ENCODE measurements around the gene OR6N1. TPM values are rescaled to one million over a fixed set of nuclear protein-coding genes. Genes with fewer than 3 reads are reported as not detected.

Gene OR6N1
- total RNA-seq, 1 experiment from 2014 or later = not detected

GRCh38 chr1:158818975-158819431, 47.0 kb upstream of the OR6N1 start:
- H3K36me3 Mint-ChIP-seq (ENCODE audit: insufficient read depth, unreplicated experiment) = no peaks in the 10 kb centered on the region
- H3K4me1 Mint-ChIP-seq (ENCODE audit: insufficient read depth, unreplicated experiment) = no peaks in the 10 kb centered on the region
- peaks cover 64% of the 10 kb centered on the region for H3K27me3 Mint-ChIP-seq (ENCODE audit: insufficient read depth, unreplicated experiment)
- TF ChIP-seq CTCF (IDR thresholded peaks at IDR 0.05; ENCODE audit: unreplicated experiment) = no peak
- H3K4me3 Mint-ChIP-seq (ENCODE audit: unreplicated experiment) = no peak overlapping the region
- intact Hi-C loops (cut with micrococcal nuclease) = no loop called here
- ChIA-PET CTCF (interaction anchor here (0.5 to 1.0 kb wide), 2 partner anchors 23 to 619 kb away, joined by 4 to 6 read pairs; no protein-coding TSS in a partner anchor), POLR2A (interaction anchor here (0.6 kb wide), 1 partner anchor 1106 kb away, joined by 3 read pairs; the partner anchor contains the start of gene TAGLN2)
- H3K27ac Mint-ChIP-seq (ENCODE audit: low read depth, unreplicated experiment) = no peak overlapping the region
- no TSS peak for BruUV-seq (replicated peaks)
- no peaks in the 10 kb centered on the region for H3K9me3 Mint-ChIP-seq (ENCODE audit: unreplicated experiment)
- DNase-seq (ENCODE audit: unreplicated experiment) = no peak

DNA sequence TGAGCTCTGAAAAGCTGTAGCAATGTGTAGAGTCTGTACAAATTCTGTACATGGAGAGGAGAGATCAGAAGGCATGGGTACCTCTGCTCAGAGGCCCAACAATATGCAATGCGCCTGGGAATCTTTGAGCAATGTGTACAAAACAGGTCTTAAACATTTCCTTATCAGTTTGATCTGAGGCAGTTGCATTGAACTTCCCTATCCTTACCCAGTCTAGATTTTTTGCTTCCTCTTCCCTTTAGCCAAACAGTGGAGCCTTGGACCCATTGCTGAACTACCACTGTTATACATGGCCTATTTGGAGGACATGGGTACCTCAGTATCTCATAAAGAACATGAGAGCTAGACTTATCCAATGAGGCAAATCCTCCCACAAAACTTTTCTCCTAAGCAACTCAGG, 46.6 kb upstream of the OR6N1 start:
- no peak overlapping the region for H3K27ac Mint-ChIP-seq (ENCODE audit: low read depth, unreplicated experiment)
- CTCF ChIA-PET = interaction anchor here (0.6 to 1.0 kb wide), 2 partner anchors 24 to 240 kb away, joined by 3 to 4 read pairs; no protein-coding TSS in a partner anchor

DNA sequence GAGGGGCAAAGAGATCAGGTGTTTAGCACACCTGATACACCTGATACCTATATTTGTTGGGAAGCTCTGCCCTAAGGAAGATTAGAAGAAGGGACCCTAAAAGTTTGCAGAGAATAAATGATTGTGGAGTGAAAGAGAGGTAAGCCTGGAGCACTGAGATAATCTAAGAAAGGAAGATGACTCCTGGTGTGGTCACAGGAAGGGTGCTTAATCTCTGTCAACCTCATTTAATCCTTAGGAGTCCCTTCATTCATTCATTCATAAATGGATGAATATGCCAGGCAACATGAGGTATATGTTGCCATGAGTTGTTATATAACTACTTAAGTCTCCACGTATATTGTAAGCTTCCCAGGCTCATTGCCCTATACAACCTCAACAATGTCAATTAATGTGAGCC, 43.0 kb upstream of the OR6N1 start:
- intact Hi-C loops (cut with micrococcal nuclease) = no loop called here
- no peaks in the 10 kb centered on the region for H3K4me1 Mint-ChIP-seq (ENCODE audit: insufficient read depth, unreplicated experiment)

More for the DNA sequence above, 46.6 kb upstream of the OR6N1 start:
- Mint-ChIP-seq H3K36me3 (ENCODE audit: insufficient read depth, unreplicated experiment) (no peaks in the 10 kb centered on the region), H3K4me1 (ENCODE audit: insufficient read depth, unreplicated experiment) (no peaks in the 10 kb centered on the region), H3K4me3 (ENCODE audit: unreplicated experiment) (no peak overlapping the region), H3K9me3 (ENCODE audit: unreplicated experiment) (no peaks in the 10 kb centered on the region), H3K27me3 (ENCODE audit: insufficient read depth, unreplicated experiment) (peaks cover 60% of the 10 kb centered on the region)
- intact Hi-C loops (cut with micrococcal nuclease) = no loop called here
- no peak for DNase-seq (ENCODE audit: unreplicated experiment)
- no peak for TF ChIP-seq CTCF (IDR thresholded peaks at IDR 0.05; ENCODE audit: unreplicated experiment)
- POLR2A ChIA-PET = no interaction called here
- no TSS peak for BruUV-seq (replicated peaks)

DNA sequence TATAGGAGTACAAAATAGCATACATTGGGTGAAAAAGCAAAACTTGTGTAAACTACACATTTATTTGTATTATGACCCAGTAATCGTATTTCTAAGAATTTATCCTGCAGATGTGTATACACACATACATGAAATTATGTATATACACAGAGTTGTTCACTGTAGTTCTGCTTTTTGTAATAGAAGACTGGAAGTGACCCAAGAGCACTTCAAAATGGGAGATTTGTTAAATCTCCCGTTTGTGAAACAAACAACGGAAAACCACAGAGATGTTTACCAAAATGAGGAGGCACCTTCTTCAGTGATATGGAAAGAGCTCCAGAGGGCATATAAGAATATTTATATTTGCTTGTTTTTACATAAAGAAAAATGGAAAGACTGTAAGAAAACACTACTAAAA, 41.2 kb upstream of the OR6N1 start:
- no peaks in the 10 kb centered on the region for H3K4me1 Mint-ChIP-seq (ENCODE audit: insufficient read depth, unreplicated experiment)
- no peak for DNase-seq (ENCODE audit: unreplicated experiment)
- no peaks in the 10 kb centered on the region for H3K36me3 Mint-ChIP-seq (ENCODE audit: insufficient read depth, unreplicated experiment)
- H3K9me3 Mint-ChIP-seq (ENCODE audit: unreplicated experiment) = no peaks in the 10 kb centered on the region
- BruUV-seq (replicated peaks) = no TSS peak
- H3K27me3 Mint-ChIP-seq (ENCODE audit: insufficient read depth, unreplicated experiment) = peaks cover 27% of the 10 kb centered on the region
- H3K27ac Mint-ChIP-seq (ENCODE audit: low read depth, unreplicated experiment) = no peak overlapping the region
- no peak for TF ChIP-seq CTCF (IDR thresholded peaks at IDR 0.05; ENCODE audit: unreplicated experiment)
- POLR2A ChIA-PET = no interaction called here
- CTCF ChIA-PET = interaction anchor here (0.6 to 0.7 kb wide), 2 partner anchors 42 to 173 kb away, joined by 3 to 4 read pairs; no protein-coding TSS in a partner anchor
- H3K4me3 Mint-ChIP-seq (ENCODE audit: unreplicated experiment) = no peak overlapping the region
- intact Hi-C loops (cut with micrococcal nuclease) = no loop called here

More for the DNA sequence above, 43.0 kb upstream of the OR6N1 start:
- no TSS peak for BruUV-seq (replicated peaks)
- H3K4me3 Mint-ChIP-seq (ENCODE audit: unreplicated experiment) = no peak overlapping the region
- TF ChIP-seq CTCF (IDR thresholded peaks at IDR 0.05; ENCODE audit: unreplicated experiment) = no peak
- no peak for DNase-seq (ENCODE audit: unreplicated experiment)
- no peaks in the 10 kb centered on the region for H3K9me3 Mint-ChIP-seq (ENCODE audit: unreplicated experiment)
- H3K36me3 Mint-ChIP-seq (ENCODE audit: insufficient read depth, unreplicated experiment) = no peaks in the 10 kb centered on the region
- peaks cover 43% of the 10 kb centered on the region for H3K27me3 Mint-ChIP-seq (ENCODE audit: insufficient read depth, unreplicated experiment)
- ChIA-PET POLR2A (no interaction called here), CTCF (no interaction called here)
- no peak overlapping the region for H3K27ac Mint-ChIP-seq (ENCODE audit: low read depth, unreplicated experiment)

Measured in MCF 10A (cell line).